KOPT-K1 (cell line): ENCODE data around the gene FEV.

ENCODE experiments used
- H3K27ac ChIP-seq: fragments of 200-600 bp; sonication (generic); 2 replicates; pipeline ENCODE4 v1.5.1; 2016; ENCODE audit warnings: antibody characterized with exemption, mild to moderate bottlenecking, low read depth, low read length; ENCODE audit not compliant: poor library complexity, severe bottlenecking
- H3K36me3 ChIP-seq: fragments of 200-600 bp; sonication (generic); 2 replicates; pipeline ENCODE4 v1.5.1; 2017; ENCODE audit warnings: antibody characterized with exemption, mild to moderate bottlenecking, low read length, moderate library complexity; ENCODE audit not compliant: insufficient read depth
- H3K9me3 ChIP-seq: fragments of 200-600 bp; sonication (generic); 2 replicates; pipeline ENCODE4 v1.5.1; 2017; ENCODE audit warnings: antibody characterized with exemption, low read length, mild to moderate bottlenecking; ENCODE audit not compliant: insufficient read depth, poor library complexity, severe bottlenecking

Gene FEV

GRCh38 chr2:218985021-218985324 lies at the start of gene FEV:
TSS of gene FEV (minus strand) at chr2:218985184. CDS start at chr2:218985075, 109 bp downstream.
- no peaks in the 10 kb centered on the region for H3K9me3 ChIP-seq
- H3K27ac ChIP-seq, result no peak within 1 kb of the TSS
- H3K36me3 ChIP-seq, result no peaks in the 10 kb centered on the region

GRCh38 chr2:219032051-219032745 lies 47.2 kb upstream of the FEV start:
- H3K36me3 ChIP-seq, result no peaks in the 10 kb centered on the region
- no peak overlapping the region for H3K27ac ChIP-seq
- H3K9me3 ChIP-seq, result no peaks in the 10 kb centered on the region

GRCh38 chr2:219031005-219031738 lies 46.2 kb upstream of the FEV start:
- Histone ChIP-seq H3K9me3 (no peaks in the 10 kb centered on the region), H3K27ac (no peak overlapping the region), H3K36me3 (no peaks in the 10 kb centered on the region)

GRCh38 chr2:219030177-219030940 lies 45.4 kb upstream of the FEV start:
- no peak overlapping the region for H3K27ac ChIP-seq
- H3K36me3 ChIP-seq, result no peaks in the 10 kb centered on the region
- H3K9me3 ChIP-seq, result no peaks in the 10 kb centered on the region

- Histone ChIP-seq H3K27ac (no peak overlapping the region), H3K36me3 (no peaks in the 10 kb centered on the region), H3K9me3 (no peaks in the 10 kb centered on the region)
Observed at GRCh38 chr2:219029829-219030165, 44.8 kb upstream of the FEV start.

GRCh38 chr2:219028996-219029828 lies 44.2 kb upstream of the FEV start:
- no peaks in the 10 kb centered on the region for H3K9me3 ChIP-seq
- no peak overlapping the region for H3K27ac ChIP-seq
- no peaks in the 10 kb centered on the region for H3K36me3 ChIP-seq

- no peaks in the 10 kb centered on the region for H3K36me3 ChIP-seq
- no peak overlapping the region for H3K27ac ChIP-seq
- no peaks in the 10 kb centered on the region for H3K9me3 ChIP-seq
Observed at GRCh38 chr2:219028141-219028540, 43.2 kb upstream of the FEV start.

- no peaks in the 10 kb centered on the region for H3K36me3 ChIP-seq
- H3K9me3 ChIP-seq, result no peaks in the 10 kb centered on the region
- H3K27ac ChIP-seq, result no peak overlapping the region
Observed at GRCh38 chr2:219027511-219028055, 42.6 kb upstream of the FEV start.

- Histone ChIP-seq H3K9me3 (no peaks in the 10 kb centered on the region), H3K36me3 (no peaks in the 10 kb centered on the region), H3K27ac (no peak overlapping the region)
Observed at GRCh38 chr2:219026946-219027345, 42.0 kb upstream of the FEV start.

- no peaks in the 10 kb centered on the region for H3K36me3 ChIP-seq
- no peaks in the 10 kb centered on the region for H3K9me3 ChIP-seq
- H3K27ac ChIP-seq, result no peak overlapping the region
Observed at GRCh38 chr2:219025637-219026585, 40.9 kb upstream of the FEV start.

- no peak overlapping the region for H3K27ac ChIP-seq
- H3K9me3 ChIP-seq, result no peaks in the 10 kb centered on the region
- H3K36me3 ChIP-seq, result no peaks in the 10 kb centered on the region
Observed at GRCh38 chr2:219024059-219024458, 39.1 kb upstream of the FEV start.

- Histone ChIP-seq H3K9me3 (no peaks in the 10 kb centered on the region), H3K27ac (no peak overlapping the region), H3K36me3 (no peaks in the 10 kb centered on the region)
Observed at GRCh38 chr2:219023045-219023605, 38.1 kb upstream of the FEV start.

GRCh38 chr2:219022616-219023015 lies 37.6 kb upstream of the FEV start:
- Histone ChIP-seq H3K36me3 (no peaks in the 10 kb centered on the region), H3K27ac (no peak overlapping the region)

GRCh38 chr2:219022041-219022440 lies 37.1 kb upstream of the FEV start:
- no peaks in the 10 kb centered on the region for H3K9me3 ChIP-seq
- no peaks in the 10 kb centered on the region for H3K36me3 ChIP-seq

More at GRCh38 chr2:219022616-219023015, 37.6 kb upstream of the FEV start:
- H3K9me3 ChIP-seq, result no peaks in the 10 kb centered on the region

More at GRCh38 chr2:219022041-219022440, 37.1 kb upstream of the FEV start:
- H3K27ac ChIP-seq, result no peak overlapping the region
